ENCODE data around the gene NME7.

Gene NME7

DNA sequence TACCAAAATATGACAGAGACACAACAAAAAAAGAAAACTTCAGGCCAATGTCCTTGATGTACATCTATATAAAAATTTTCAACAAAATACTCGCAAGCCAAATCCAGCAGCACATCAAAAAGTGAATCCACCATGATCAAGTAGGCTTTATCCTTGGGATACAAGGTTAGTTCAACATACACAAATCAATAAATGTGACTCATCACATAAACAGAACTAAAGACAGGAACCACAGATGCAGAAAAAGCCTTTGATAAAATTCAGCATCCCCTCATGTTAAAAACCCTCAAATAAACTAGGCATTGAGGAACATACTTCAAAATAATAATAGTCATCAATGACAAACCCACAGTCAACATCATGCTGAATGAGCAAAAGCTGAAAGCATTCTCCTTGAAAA lies 101.5 kb downstream of the NME7 start:
- Histone ChIP-seq H3F3A (ENCODE audit: low read depth) (no peaks in the 10 kb centered on the region), H3K36me3 (ENCODE audit: insufficient read depth, low read length) (no peaks in the 10 kb centered on the region), H3K9me2 (replicated peaks; ENCODE audit: low read depth, low read length) (no peaks in the 10 kb centered on the region), H3K4me2 (ENCODE audit: low read depth, low read length, poor library complexity, severe bottlenecking) (no peak overlapping the region), H2AFZ (ENCODE audit: low read length) (no peak overlapping the region), H3K79me2 (ENCODE audit: insufficient read depth, low read length) (no peaks in the 10 kb centered on the region), H3K4me3 (ENCODE audit: low read length, poor library complexity, severe bottlenecking) (no peak overlapping the region), H3K27me3 (ENCODE audit: insufficient read depth, low read length, poor library complexity, severe bottlenecking) (no peaks in the 10 kb centered on the region), H3K9ac (ENCODE audit: low read depth, low read length, poor library complexity, severe bottlenecking) (no peak overlapping the region), H4K20me1 (ENCODE audit: insufficient read depth, low read length, poor library complexity, severe bottlenecking) (no peaks in the 10 kb centered on the region), H3K9me3 (ENCODE audit: insufficient read depth, low read depth, low read length) (no peaks in the 10 kb centered on the region), H3K4me1 (ENCODE audit: insufficient read depth, low read length, poor library complexity, severe bottlenecking) (no peaks in the 10 kb centered on the region)
- no peak for TF ChIP-seq EZH2phosphoT487 (IDR thresholded peaks at IDR 0.05; ENCODE audit: borderline replicate concordance)
- TF ChIP-seq, protein P1, sequence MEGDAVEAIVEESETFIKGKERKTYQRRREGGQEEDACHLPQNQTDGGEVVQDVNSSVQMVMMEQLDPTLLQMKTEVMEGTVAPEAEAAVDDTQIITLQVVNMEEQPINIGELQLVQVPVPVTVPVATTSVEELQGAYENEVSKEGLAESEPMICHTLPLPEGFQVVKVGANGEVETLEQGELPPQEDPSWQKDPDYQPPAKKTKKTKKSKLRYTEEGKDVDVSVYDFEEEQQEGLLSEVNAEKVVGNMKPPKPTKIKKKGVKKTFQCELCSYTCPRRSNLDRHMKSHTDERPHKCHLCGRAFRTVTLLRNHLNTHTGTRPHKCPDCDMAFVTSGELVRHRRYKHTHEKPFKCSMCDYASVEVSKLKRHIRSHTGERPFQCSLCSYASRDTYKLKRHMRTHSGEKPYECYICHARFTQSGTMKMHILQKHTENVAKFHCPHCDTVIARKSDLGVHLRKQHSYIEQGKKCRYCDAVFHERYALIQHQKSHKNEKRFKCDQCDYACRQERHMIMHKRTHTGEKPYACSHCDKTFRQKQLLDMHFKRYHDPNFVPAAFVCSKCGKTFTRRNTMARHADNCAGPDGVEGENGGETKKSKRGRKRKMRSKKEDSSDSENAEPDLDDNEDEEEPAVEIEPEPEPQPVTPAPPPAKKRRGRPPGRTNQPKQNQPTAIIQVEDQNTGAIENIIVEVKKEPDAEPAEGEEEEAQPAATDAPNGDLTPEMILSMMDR (conservative IDR thresholded peaks at IDR 0.05; ENCODE audit: low read length) = no peak

DNA sequence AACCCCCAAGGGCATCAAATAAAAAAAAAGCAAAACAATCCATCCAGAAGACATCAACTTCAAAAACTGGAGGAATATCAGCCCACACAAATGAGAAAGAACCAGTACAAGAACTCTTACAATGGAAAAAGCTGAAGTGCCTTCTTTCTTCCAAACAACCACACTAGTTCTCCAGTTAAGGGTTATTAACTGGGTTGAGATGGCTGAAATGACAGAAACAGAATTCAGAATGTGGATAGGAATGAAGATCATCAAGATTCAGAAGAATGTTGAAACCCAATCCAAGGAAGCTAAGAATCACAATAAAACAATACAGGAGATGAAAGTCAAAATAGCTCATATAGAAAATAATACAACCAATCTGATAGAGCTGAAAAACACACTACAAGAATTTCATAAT lies 104.5 kb downstream of the NME7 start:
- H3K79me2 ChIP-seq (ENCODE audit: insufficient read depth, low read length) = no peaks in the 10 kb centered on the region
- no peak overlapping the region for H3K9ac ChIP-seq (ENCODE audit: low read depth, low read length, poor library complexity, severe bottlenecking)
- H3K36me3 ChIP-seq (ENCODE audit: insufficient read depth, low read length) = no peaks in the 10 kb centered on the region
- no peaks in the 10 kb centered on the region for H4K20me1 ChIP-seq (ENCODE audit: insufficient read depth, low read length, poor library complexity, severe bottlenecking)
- no peaks in the 10 kb centered on the region for H3K9me2 ChIP-seq (replicated peaks; ENCODE audit: low read depth, low read length)
- H3F3A ChIP-seq (ENCODE audit: low read depth) = no peaks in the 10 kb centered on the region
- TF ChIP-seq, protein P1 (conservative IDR thresholded peaks at IDR 0.05; ENCODE audit: low read length) = no peak
- no peak for TF ChIP-seq EZH2phosphoT487 (IDR thresholded peaks at IDR 0.05; ENCODE audit: borderline replicate concordance)
- no peaks in the 10 kb centered on the region for H3K9me3 ChIP-seq (ENCODE audit: insufficient read depth, low read depth, low read length)
- no peaks in the 10 kb centered on the region for H3K27me3 ChIP-seq (ENCODE audit: insufficient read depth, low read length, poor library complexity, severe bottlenecking)
- H2AFZ ChIP-seq (ENCODE audit: low read length) = no peak overlapping the region
- no peak overlapping the region for H3K4me3 ChIP-seq (ENCODE audit: low read length, poor library complexity, severe bottlenecking)
- H3K4me1 ChIP-seq (ENCODE audit: insufficient read depth, low read length, poor library complexity, severe bottlenecking) = no peaks in the 10 kb centered on the region
- H3K4me2 ChIP-seq (ENCODE audit: low read depth, low read length, poor library complexity, severe bottlenecking) = no peak overlapping the region

DNA sequence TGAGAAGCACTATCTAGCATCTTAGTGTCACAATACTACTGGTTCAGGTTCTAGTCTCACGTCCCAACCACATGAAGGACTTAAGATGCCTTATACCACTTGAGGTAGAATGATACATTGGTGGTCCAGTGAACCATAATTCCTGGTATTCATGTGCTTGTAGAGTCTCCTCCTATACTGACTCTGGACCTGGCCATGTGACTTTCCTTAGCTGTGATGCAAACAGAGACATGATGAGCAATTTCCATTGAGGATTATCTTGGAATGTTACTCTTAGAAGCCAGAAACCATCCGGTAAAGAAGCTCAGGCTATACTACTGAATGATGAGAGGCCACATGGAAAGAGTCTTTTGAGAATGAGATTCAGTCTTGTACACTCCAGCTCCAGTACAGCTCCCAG lies 105.7 kb downstream of the NME7 start:
- no peaks in the 10 kb centered on the region for H3K27me3 ChIP-seq (ENCODE audit: insufficient read depth, low read length, poor library complexity, severe bottlenecking)
- no peak for TF ChIP-seq EZH2phosphoT487 (IDR thresholded peaks at IDR 0.05; ENCODE audit: borderline replicate concordance)
- TF ChIP-seq, protein P1 (conservative IDR thresholded peaks at IDR 0.05; ENCODE audit: low read length) = no peak
- H3K79me2 ChIP-seq (ENCODE audit: insufficient read depth, low read length) = no peaks in the 10 kb centered on the region
- H3F3A ChIP-seq (ENCODE audit: low read depth) = no peaks in the 10 kb centered on the region
- no peak overlapping the region for H3K9ac ChIP-seq (ENCODE audit: low read depth, low read length, poor library complexity, severe bottlenecking)
- no peak overlapping the region for H3K4me3 ChIP-seq (ENCODE audit: low read length, poor library complexity, severe bottlenecking)
- no peak overlapping the region for H2AFZ ChIP-seq (ENCODE audit: low read length)
- no peak overlapping the region for H3K4me2 ChIP-seq (ENCODE audit: low read depth, low read length, poor library complexity, severe bottlenecking)
- H3K4me1 ChIP-seq (ENCODE audit: insufficient read depth, low read length, poor library complexity, severe bottlenecking) = no peaks in the 10 kb centered on the region
- H3K36me3 ChIP-seq (ENCODE audit: insufficient read depth, low read length) = no peaks in the 10 kb centered on the region
- no peaks in the 10 kb centered on the region for H3K9me2 ChIP-seq (replicated peaks; ENCODE audit: low read depth, low read length)
- H3K9me3 ChIP-seq (ENCODE audit: insufficient read depth, low read depth, low read length) = no peaks in the 10 kb centered on the region
- H4K20me1 ChIP-seq (ENCODE audit: insufficient read depth, low read length, poor library complexity, severe bottlenecking) = no peaks in the 10 kb centered on the region

Measured in Loucy (cell line).